Activated naive CD4-positive, alpha-beta T cell treated with anti-CD3 and anti-CD28 coated beads, Interleukin-2, amount 10 ng/mL, durations not matched to agents 5 hours and 36 hours (primary cell): Measurements from ENCODE around the gene ERF. TPM values are rescaled to one million over a fixed set of nuclear protein-coding genes. Genes with fewer than 3 reads are reported as not detected.

ENCODE experiments used
- total RNA-seq, 2 experiments: library from RNA; stranded (reverse); gene quantifications; one replicate each; pipeline ENCODE4 v1.2.3, GENCODE V29; 2021

The ERF gene
- 10 to 100 TPM; 49.0 to 50.2 TPM for total RNA-seq

DNA sequence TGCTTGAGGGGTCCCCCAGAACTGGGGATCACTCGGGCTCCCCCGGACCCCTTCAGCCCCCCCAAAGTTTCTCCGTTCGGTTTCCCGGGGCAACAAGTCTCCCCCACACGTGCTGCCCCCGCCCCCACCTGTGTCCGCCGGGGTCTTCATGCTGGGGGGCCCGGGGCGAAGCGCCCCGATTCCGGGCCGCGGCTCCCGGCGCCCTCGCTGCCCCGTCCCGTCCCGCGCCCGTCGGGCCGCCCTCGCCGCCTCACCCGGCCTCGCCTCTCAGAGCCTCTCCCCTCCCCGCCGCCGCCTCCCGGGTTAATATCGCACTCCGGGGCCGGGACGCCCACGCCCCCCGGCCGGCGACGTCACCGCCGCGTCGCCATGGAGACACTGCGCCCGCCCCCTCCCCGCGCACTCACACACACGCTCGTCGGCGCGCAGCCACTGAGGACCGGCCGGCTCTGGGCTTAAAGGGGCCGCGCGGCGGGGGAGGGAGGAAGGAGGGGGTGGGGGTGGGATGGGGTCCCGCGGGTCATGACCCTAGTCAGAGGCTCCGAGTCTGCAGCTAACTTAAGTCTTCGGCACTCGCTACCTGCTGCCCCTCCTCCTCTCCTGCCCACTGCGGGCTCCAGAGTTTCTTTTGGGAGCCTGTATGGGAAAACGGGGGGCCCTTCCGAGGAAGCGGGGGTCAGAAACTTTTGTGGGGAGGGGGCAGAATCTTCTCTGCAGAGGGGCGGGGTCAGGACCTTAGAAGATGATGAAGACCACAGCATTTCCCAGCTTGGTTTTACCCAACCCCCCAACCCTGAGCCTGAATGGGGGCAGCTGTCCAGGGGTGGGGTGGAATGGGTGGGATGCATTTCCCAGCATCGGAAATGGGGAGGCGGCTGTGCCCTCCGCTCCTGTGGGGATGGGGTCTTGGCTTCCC, at the start of gene ERF:
ERF (minus strand) TSS at position 279 of the 916 bp plus-strand sequence; CDS start at position 150, 129 bp downstream.

DNA sequence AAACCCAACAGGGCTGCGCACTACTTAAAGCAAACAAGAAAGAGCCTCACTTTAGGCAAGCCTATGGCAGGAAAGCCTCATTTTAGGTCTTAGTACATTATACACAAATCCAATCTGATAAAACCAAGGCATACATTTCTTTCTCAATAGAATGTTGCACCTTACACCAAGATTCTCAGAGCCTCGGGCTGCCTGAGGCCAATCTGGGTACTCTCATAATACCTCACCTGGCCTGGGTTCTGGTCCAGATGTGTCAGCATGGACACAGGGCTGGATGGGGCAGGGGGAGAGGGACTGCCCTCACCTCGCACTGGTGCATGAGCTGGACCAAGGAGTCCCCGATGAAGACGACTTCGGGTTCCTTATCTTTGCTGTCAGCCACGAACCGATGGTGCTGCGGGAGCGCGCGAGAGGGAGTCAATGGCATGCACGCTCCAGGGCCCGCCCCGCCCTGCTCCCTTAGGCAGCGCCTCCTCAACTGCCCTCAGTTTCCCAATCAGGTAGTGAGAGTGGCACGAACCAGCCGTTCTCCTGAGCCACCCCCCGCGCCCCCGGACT, 46.8 kb upstream of the ERF start, which contains the start of gene PRR19:
PRR19 (plus strand) TSS at position 487 of the 558 bp plus-strand sequence. CDS start 7,453 bp downstream, outside the sequence.

DNA sequence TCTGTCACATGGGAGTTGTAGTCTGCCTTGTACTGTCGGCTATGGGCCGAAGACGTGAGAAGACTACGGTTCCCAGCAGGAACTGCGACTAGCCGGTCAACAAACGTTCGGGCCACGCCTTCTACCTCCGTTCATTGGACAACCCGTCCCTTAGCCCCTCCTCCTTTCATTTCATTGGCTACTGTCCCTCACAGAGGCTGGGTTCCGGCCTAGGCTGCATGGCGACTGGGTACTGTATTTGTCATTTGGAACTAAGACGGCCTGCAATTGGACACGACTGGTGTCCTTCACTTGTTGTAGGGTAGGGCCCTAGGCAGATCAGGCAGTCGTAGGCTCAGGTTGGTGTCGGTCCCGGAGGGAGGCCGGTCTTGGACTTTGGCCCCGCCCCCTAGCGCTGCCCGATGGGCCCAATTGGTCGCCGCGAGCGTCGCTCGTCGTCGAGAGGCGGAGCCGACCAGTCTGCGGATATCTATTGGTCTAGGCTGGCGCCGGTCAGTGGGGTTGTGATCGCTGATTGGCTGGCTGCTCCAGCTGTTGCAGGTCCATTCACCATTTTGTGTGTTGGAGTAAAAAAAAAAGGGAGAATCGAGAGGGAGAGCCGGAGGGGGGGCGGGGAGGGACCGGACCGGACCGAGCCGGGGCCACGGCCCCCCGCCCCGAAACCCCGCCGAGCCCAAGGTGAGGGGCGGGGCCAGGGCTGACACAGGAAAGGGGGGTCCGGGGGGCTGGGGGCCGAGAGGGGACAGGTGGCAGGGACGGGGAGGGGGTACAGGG, 14.0 kb upstream of the ERF start, which contains the start of gene CIC:
CIC (plus strand) TSS at position 549 of the 774 bp plus-strand sequence. CDS start 2,532 bp downstream, outside the sequence.

DNA sequence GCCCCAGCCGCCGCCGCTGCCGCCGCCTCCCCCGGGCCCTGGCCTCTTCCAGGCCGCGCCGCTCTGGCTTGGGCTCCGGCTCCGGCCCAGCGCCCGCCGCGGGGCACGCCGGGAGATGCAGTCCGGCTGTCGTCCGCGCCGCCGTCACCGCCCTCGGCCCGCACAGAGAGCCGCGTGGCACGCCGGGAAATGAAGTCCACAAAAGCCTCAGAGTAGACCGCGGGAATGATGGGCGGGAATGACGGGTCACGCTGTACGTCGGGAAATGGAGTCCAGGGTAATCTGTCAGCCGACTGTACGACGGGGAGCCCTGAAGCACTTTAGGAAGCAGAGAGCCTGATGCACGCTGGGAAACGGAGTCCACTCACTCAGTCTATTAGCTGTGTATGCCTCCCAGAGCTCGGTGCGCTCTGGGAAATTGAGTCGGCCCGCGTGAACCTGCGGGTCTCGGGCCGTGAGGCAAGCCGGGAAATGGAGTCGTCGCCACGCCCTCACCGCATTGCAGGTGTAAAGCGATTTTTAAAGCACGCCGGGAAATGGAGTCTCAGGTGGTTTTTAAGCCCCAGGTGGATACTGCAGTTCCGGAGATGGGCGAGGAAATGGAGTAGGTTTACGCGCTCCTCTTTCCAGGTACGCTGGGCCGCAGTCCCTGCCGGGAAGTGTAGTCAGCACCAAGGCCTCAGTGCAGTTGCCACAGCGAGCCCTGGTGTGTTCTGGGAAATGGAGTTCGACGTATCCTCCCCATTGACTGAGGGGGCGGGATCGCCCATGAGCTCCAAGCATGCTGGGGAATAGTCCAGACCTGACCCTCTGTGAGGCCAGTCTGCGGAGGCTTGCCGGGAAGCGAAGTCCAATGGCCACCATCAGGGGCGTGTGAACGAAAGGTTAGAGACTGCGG, 12.2 kb downstream of the ERF start, which contains the start of gene GSK3A:
GSK3A (minus strand) TSS at position 91 of the 898 bp plus-strand sequence. CDS start 137 bp downstream, outside the sequence.

DNA sequence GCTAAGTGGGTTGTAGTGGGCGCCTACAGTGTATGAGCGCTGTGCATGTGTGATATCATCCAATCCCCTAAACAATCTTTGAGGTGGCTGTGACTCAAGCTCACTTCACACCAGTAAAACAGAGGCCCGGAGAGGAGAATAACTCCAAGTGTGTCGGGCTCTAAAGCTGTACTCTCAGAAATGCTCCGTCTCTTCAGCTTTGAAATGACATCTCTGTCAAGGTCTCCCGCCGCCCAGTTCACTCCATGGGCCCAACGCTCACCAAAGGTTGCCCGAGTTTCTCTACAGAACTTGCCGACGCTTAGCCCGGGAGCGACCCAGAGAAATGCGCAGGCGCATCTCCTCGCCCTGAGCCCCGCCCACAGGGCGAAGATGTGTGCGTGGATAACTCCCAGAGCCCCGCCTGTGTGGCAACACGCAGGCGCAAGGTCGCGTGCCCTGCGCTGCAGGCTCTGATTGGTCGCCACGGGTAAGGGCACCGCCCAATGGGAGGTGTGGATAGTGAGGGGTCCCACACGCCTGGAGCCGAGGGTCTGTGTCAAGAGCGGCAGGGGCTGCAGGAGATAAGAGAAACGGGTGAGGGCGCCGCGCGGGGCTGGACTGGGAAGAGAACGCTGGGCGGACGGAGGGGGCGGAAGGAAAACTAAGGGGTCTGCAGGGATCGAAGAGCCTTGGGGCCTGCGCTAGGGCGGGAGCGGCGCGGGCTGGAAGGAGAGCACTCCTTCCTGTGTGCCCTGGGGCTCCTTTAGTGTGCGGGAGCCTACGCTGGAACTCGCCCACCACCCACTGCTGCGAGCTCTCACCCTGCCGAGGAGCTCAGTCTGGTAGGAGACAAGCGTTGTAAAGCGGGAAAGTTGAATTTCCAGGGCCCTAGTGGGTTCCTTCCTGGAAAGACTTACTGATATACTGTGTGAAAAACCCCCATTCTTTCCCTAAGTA, 34.8 kb downstream of the ERF start, which contains the start of gene ZNF526:
ZNF526 (plus strand) TSS at position 501 of the 939 bp plus-strand sequence. CDS start 4,092 bp downstream, outside the sequence.

DNA sequence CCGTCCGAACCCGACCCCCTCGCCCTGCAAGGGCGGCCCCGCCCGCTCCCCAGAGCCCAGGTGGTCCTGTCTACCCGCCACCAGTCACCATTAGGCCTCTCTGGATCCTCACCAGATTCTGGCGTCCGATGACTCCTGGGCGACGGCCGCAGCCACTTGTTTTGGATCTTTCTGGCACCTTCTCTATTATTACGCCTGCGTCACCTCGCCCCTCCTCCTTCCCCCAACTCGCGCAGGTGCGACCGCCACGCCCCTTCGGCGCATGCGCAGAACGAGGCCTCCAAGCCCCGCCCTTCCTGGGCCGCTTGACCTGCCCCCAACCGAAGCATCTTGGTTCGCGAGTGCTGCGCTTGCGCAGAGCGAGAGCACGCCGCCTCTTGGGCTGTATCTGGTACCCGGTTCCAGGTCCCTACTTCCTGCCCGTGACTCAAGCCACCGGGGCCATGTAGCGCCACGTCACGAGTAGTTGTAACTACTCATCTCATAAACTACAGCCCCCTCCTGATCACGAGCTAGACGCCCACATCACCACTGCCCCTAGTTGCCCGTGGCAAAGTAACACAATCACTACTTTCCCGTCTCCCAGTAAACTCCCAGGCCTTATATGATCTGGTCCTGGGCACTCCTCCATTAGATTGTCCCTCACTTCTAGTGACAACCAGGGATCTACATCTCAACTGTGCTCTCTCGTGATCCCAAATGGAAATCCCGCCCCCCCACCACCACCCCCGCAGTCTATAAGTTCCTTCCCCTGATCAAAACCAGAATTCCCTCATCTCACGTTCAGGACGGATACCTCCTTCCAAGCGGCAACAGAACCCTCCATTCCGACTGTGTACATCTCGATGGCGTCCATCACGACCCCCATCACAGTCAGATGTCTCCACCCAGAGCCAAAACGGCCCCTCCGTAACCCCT, 37.1 kb downstream of the ERF start, which contains the start of gene DEDD2:
DEDD2 (minus strand) TSS at position 158 of the 918 bp plus-strand sequence. CDS start 670 bp downstream, outside the sequence.

Other genes with a start within 250 kb of the ERF start
- gene GRIK5, start 184.9 kb downstream of the ERF start, total RNA-seq, result under 1 TPM; 0.38 to 0.67 TPM
- 10 to 100 TPM; 13.5 to 14.6 TPM for gene ZNF574, start 179.0 kb downstream of the ERF start, total RNA-seq
- gene POU2F2, start 122.7 kb downstream of the ERF start, total RNA-seq, result 10 to 100 TPM; 24.0 to 24.7 TPM
- gene DEDD2, start 37.5 kb downstream of the ERF start, total RNA-seq, result 10 to 100 TPM; 46.1 to 46.3 TPM
- gene ZNF526, start 34.8 kb downstream of the ERF start, total RNA-seq, result 10 to 100 TPM; 16.0 to 17.9 TPM
- 10 to 100 TPM; 40.7 to 45.7 TPM for gene GSK3A, start 12.5 kb downstream of the ERF start, total RNA-seq
- 10 to 100 TPM; 81.9 to 86.6 TPM for gene CIC, start 14.1 kb upstream of the ERF start, total RNA-seq
- gene PRR19, start 47.0 kb upstream of the ERF start, total RNA-seq, result under 1 TPM; 0.30 to 0.39 TPM
- gene PAFAH1B3, start 47.5 kb upstream of the ERF start, total RNA-seq, result 10 to 100 TPM; 36.5 to 39.0 TPM
- under 1 TPM in 1 of 2 experiments, not detected in 1; 0.31 TPM for gene TMEM145, start 58.2 kb upstream of the ERF start, total RNA-seq
- 1 to 10 TPM; 4.4 to 4.9 TPM for gene MEGF8, start 70.5 kb upstream of the ERF start, total RNA-seq
- under 1 TPM in 1 of 2 experiments, not detected in 1; 0.51 TPM for gene CNFN, start 135.2 kb upstream of the ERF start, total RNA-seq
- 10 to 100 TPM; 27.0 to 32.9 TPM for gene LIPE, start 172.3 kb upstream of the ERF start, total RNA-seq
- gene CXCL17, start 187.8 kb upstream of the ERF start, total RNA-seq, result not detected